ENCODE measurements around the gene CLTCL1. TPM values are rescaled to one million over a fixed set of nuclear protein-coding genes. Genes with fewer than 3 reads are reported as not detected.

The CLTCL1 gene
- total and polyA plus RNA-seq, 9 of the 15 experiments (the other 6 are each of a cell fraction or from before 2014, with no cell fraction given), result 1.1 to 11.7 (median 5.0) TPM

DNA sequence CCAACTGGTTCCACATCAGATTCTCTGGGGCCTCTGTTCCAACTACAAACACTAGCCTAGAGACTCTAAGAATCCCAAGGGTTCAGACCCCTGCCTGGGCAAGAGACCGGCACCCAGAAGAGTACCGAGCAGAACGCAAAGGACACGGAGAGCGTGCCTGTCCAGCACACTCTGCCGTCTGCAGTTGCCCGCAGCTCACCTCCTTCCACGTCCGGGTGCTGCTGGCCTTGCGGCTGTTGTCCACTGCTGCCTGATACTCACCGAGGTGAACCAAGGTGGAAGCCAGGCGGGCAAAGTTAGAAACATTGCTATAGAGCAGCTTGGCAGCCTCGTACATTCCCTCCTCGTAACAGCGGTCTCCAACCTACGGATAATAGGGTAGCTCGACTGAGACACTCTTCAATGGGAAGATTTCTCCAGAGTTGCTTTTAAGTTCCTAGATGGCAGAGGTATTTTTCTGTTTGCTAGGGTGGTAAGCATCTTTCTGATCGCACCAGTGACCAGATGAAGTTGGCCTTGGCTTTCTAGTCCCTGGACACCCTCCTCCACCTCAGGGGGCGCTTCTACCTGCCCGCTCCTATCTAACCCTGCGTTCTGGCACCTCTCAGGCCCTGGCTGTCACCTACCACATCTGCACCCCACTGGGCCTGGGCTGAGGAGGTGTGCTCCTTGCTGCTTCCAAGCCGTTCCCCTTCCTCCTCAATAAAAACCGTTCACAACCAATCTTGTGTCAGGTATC lies 90.2 kb downstream of the CLTCL1 start (continued):
- no peak for TF ChIP-seq MAFG (tag; conservative IDR thresholded peaks at IDR 0.05)
- TF ChIP-seq, protein P1, sequence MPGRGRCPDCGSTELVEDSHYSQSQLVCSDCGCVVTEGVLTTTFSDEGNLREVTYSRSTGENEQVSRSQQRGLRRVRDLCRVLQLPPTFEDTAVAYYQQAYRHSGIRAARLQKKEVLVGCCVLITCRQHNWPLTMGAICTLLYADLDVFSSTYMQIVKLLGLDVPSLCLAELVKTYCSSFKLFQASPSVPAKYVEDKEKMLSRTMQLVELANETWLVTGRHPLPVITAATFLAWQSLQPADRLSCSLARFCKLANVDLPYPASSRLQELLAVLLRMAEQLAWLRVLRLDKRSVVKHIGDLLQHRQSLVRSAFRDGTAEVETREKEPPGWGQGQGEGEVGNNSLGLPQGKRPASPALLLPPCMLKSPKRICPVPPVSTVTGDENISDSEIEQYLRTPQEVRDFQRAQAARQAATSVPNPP (IDR thresholded peaks at IDR 0.05; ENCODE audit: borderline replicate concordance, insufficient read depth, insufficient read length), result no peak
- TF ChIP-seq BRCA1 (IDR thresholded peaks at IDR 0.05), result no peak
- no peak for TF ChIP-seq BRCA1 (CRISPR knock-in tag; IDR thresholded peaks at IDR 0.05)
- no peak for TF ChIP-seq SNRNP70 (optimal IDR thresholded peaks at IDR 0.05; ENCODE audit: low read depth, low read length)
- no peak for TF ChIP-seq TRIM24 (IDR thresholded peaks at IDR 0.05)
- peak; percentile 62; the same call in 1 of the 2 replicates for TF ChIP-seq ZNF165 (CRISPR knock-in tag; IDR thresholded peaks at IDR 0.05; ENCODE audit: borderline replicate concordance)
- TF ChIP-seq KDM2B (CRISPR knock-in tag; IDR thresholded peaks at IDR 0.05), result no peak
- TF ChIP-seq FIP1L1 (IDR thresholded peaks at IDR 0.05; ENCODE audit: low read depth, low read length, poor library complexity, severe bottlenecking), result no peak
- no peak for TF ChIP-seq ZNF444 (CRISPR knock-in tag; IDR thresholded peaks at IDR 0.05)
- TF ChIP-seq CAMTA2 (CRISPR knock-in tag; conservative IDR thresholded peaks at IDR 0.05), result no peak
- TF ChIP-seq, protein P2, sequence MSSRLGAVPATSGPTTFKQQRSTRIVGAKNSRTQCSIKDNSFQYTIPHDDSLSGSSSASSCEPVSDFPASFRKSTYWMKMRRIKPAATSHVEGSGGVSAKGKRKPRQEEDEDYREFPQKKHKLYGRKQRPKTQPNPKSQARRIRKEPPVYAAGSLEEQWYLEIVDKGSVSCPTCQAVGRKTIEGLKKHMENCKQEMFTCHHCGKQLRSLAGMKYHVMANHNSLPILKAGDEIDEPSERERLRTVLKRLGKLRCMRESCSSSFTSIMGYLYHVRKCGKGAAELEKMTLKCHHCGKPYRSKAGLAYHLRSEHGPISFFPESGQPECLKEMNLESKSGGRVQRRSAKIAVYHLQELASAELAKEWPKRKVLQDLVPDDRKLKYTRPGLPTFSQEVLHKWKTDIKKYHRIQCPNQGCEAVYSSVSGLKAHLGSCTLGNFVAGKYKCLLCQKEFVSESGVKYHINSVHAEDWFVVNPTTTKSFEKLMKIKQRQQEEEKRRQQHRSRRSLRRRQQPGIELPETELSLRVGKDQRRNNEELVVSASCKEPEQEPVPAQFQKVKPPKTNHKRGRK (tag; IDR thresholded peaks at IDR 0.05), result no peak
- TF ChIP-seq TEAD1 (CRISPR knock-in tag; IDR thresholded peaks at IDR 0.05), result 0 out of 4 replicates have a peak, but pooled peaks of 1 of the 2 experiments have one; percentile 5
- no peak for TF ChIP-seq SMAD3 (CRISPR knock-in tag; conservative IDR thresholded peaks at IDR 0.05)
- no peak for TF ChIP-seq NBN (IDR thresholded peaks at IDR 0.05; ENCODE audit: low read depth)
- TF ChIP-seq SETDB1 (IDR thresholded peaks at IDR 0.05; ENCODE audit: low read length), result no peak
- TF ChIP-seq TEAD4 (IDR thresholded peaks at IDR 0.05; ENCODE audit: low read length), result no peak
- peak; percentile 73 for TF ChIP-seq TEAD4 (CRISPR knock-in tag; IDR thresholded peaks at IDR 0.05; ENCODE audit: borderline replicate concordance)
- no peak for TF ChIP-seq RBM17 (IDR thresholded peaks at IDR 0.05; ENCODE audit: borderline replicate concordance, low read depth, low read length)
- TF ChIP-seq MED1 (CRISPR knock-in tag; IDR thresholded peaks at IDR 0.05; ENCODE audit: borderline replicate concordance), result no peak
- TF ChIP-seq MTA1 (IDR thresholded peaks at IDR 0.05; ENCODE audit: borderline replicate concordance), result no peak
- no peak for TF ChIP-seq POU5F1 (IDR thresholded peaks at IDR 0.05; ENCODE audit: borderline replicate concordance, low read depth, low read length, partially characterized antibody)
- TF ChIP-seq C11orf30 (IDR thresholded peaks at IDR 0.05; ENCODE audit: low read depth), result no peak
- TF ChIP-seq PHTF2 (CRISPR knock-in tag; IDR thresholded peaks at IDR 0.05), result no peak
- TF ChIP-seq, protein P3, sequence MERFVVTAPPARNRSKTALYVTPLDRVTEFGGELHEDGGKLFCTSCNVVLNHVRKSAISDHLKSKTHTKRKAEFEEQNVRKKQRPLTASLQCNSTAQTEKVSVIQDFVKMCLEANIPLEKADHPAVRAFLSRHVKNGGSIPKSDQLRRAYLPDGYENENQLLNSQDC (CRISPR knock-in tag; IDR thresholded peaks at IDR 0.05), result no peak
- no peak for TF ChIP-seq SMARCA4 (IDR thresholded peaks at IDR 0.05)
- TF ChIP-seq ZNF224 (CRISPR knock-in tag; IDR thresholded peaks at IDR 0.05), result no peak
- no peak for TF ChIP-seq POLR2B (IDR thresholded peaks at IDR 0.05; ENCODE audit: low read depth, partially characterized antibody)
- TF ChIP-seq CBX1 (IDR thresholded peaks at IDR 0.05; ENCODE audit: low read depth), result no peak
- no peak for TF ChIP-seq U2AF1 (optimal IDR thresholded peaks at IDR 0.05; ENCODE audit: low read depth, low read length)
